Gastrocnemius medialis (tissue), 4 donors: ENCODE data around the gene KATNA1.

ENCODE experiments used
- CTCF ChIP-seq, 5 experiments: fragments of 450-650 bp in 3 of 5; fragments of 200-600 bp in 2 of 5; sonication (generic) in 2 of 5; IDR thresholded peaks in 4 of 5; conservative IDR thresholded peaks in 1 of 5; 1 replicate in 4 of 5; 2 replicates in 1 of 5; pipeline ENCODE4 v1.5.1; 2016 to 2019; ENCODE audit warnings: antibody characterized with exemption in 5 of 5, mild to moderate bottlenecking in 3 of 5, moderate library complexity in 3 of 5
- POLR2A ChIP-seq, 2 donors: fragments of 450-650 bp; IDR thresholded peaks; one replicate each; pipeline ENCODE4 v1.6.1; 2017; ENCODE audit warnings: antibody characterized with exemption in 2 of 2, mild to moderate bottlenecking in 2 of 2, moderate library complexity in 2 of 2

GRCh38 chr6:149660028-149660427 is 11.5 kb upstream of the KATNA1 start:
- TF ChIP-seq CTCF (IDR thresholded peaks at IDR 0.05 in 4 of 5, conservative IDR thresholded peaks at IDR 0.05 in 1 of 5), result no peak
- TF ChIP-seq POLR2A (IDR thresholded peaks at IDR 0.05), result no peak
